Measurements from ENCODE around the gene PLXNA4.

PLXNA4 gene

GRCh38 chr7:132464740-132465139 lies 111.5 kb downstream of the PLXNA4 start:
- DNase-seq = no peak

- DNase-seq = no peak
Measured at GRCh38 chr7:132463922-132464321, 112.3 kb downstream of the PLXNA4 start.

- no peak for DNase-seq
Measured at GRCh38 chr7:132462478-132462877, 113.8 kb downstream of the PLXNA4 start.

GRCh38 chr7:132461032-132461592 lies 115.2 kb downstream of the PLXNA4 start:
- no peak for DNase-seq

GRCh38 chr7:132458729-132459128 lies 117.5 kb downstream of the PLXNA4 start:
- DNase-seq = peak; percentile 54

- no peak for DNase-seq
Measured at GRCh38 chr7:132457658-132458057, 118.6 kb downstream of the PLXNA4 start.

- no peak for DNase-seq
Measured at GRCh38 chr7:132456418-132456817, 119.9 kb downstream of the PLXNA4 start.

- no peak for DNase-seq
Measured at GRCh38 chr7:132455378-132455777, 120.9 kb downstream of the PLXNA4 start.

GRCh38 chr7:132453826-132454225 lies 122.4 kb downstream of the PLXNA4 start:
- DNase-seq = no peak

- DNase-seq = no peak
Measured at GRCh38 chr7:132451161-132451560, 125.1 kb downstream of the PLXNA4 start.

GRCh38 chr7:132450696-132451095 lies 125.6 kb downstream of the PLXNA4 start:
- no peak for DNase-seq

- DNase-seq = no peak
Measured at GRCh38 chr7:132450188-132450587, 126.1 kb downstream of the PLXNA4 start.

GRCh38 chr7:132446666-132447278 lies 129.5 kb downstream of the PLXNA4 start:
- no peak for DNase-seq

GRCh38 chr7:132446260-132446659 lies 130.0 kb downstream of the PLXNA4 start:
- DNase-seq = no peak

GRCh38 chr7:132443761-132444520 lies 132.3 kb downstream of the PLXNA4 start:
- no peak for DNase-seq

GRCh38 chr7:132441935-132442334 lies 134.3 kb downstream of the PLXNA4 start:
- DNase-seq = no peak

- DNase-seq = no peak
Measured at GRCh38 chr7:132440151-132440550, 136.1 kb downstream of the PLXNA4 start.

- no peak for DNase-seq
Measured at GRCh38 chr7:132438926-132439325, 137.3 kb downstream of the PLXNA4 start.

- no peak for DNase-seq
Measured at GRCh38 chr7:132437730-132438129, 138.5 kb downstream of the PLXNA4 start.

GRCh38 chr7:132436121-132436520 lies 140.1 kb downstream of the PLXNA4 start:
- no peak for DNase-seq

- DNase-seq = no peak
Measured at GRCh38 chr7:132435016-132435990, 141.0 kb downstream of the PLXNA4 start.

GRCh38 chr7:132434041-132434440 lies 142.2 kb downstream of the PLXNA4 start:
- no peak for DNase-seq

GRCh38 chr7:132433301-132433700 lies 143.0 kb downstream of the PLXNA4 start:
- DNase-seq = no peak
